ENCODE data around the gene RAB31.

DNA sequence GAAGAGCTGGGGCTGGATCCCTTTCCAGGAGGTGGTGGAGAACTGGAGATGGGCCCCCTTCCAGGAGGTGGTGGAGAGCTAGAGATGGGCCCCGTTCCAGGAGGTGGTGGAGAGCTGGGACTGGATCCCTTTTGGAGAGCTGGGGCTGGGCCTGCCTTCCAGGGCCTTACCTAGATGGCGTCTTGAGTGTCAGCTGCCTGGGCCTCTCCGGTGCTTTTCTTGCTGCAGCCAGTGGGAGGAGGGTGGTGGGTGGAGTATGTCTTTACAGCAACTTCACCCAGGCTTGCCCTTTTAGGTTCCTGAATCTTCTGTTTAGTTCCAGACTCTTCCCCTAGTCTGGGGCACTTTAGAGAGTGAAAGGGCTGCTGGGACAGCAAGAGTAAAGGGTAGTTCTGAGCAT, 158.5 kb downstream of the RAB31 start:
- TF ChIP-seq, protein P1, sequence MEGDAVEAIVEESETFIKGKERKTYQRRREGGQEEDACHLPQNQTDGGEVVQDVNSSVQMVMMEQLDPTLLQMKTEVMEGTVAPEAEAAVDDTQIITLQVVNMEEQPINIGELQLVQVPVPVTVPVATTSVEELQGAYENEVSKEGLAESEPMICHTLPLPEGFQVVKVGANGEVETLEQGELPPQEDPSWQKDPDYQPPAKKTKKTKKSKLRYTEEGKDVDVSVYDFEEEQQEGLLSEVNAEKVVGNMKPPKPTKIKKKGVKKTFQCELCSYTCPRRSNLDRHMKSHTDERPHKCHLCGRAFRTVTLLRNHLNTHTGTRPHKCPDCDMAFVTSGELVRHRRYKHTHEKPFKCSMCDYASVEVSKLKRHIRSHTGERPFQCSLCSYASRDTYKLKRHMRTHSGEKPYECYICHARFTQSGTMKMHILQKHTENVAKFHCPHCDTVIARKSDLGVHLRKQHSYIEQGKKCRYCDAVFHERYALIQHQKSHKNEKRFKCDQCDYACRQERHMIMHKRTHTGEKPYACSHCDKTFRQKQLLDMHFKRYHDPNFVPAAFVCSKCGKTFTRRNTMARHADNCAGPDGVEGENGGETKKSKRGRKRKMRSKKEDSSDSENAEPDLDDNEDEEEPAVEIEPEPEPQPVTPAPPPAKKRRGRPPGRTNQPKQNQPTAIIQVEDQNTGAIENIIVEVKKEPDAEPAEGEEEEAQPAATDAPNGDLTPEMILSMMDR (IDR thresholded peaks at IDR 0.05; ENCODE audit: low read length) = no peak
- TF ChIP-seq EZH2 (IDR thresholded peaks at IDR 0.05; ENCODE audit: borderline replicate concordance, low read length) = no peak
